K562 (cell line): Measurements from ENCODE around the gene CLIC5. TPM values are rescaled to one million over a fixed set of nuclear protein-coding genes. Genes with fewer than 3 reads are reported as not detected.

ENCODE experiments used
- CBFB ChIP-seq: sonication (generic); formaldehyde crosslinking; IDR thresholded peaks from 2 replicates; pipeline ENCODE4 v1.4.0; 2020; ENCODE audit warnings: mild to moderate bottlenecking, missing genetic modification reagents
- MYBL2 ChIP-seq, 2 experiments: fragments of 450-650 bp in 1 of 2; sonication (generic) in 1 of 2; formaldehyde crosslinking in 1 of 2; IDR thresholded peaks; 2 replicates each; pipeline versions ENCODE4 v1.6.1 to v1.8.1; 2017 to 2022; ENCODE audit warnings: borderline replicate concordance in 1 of 2, inconsistent platforms in 1 of 2, low read depth in 1 of 2, mild to moderate bottlenecking in 1 of 2, missing genetic modification reagents in 1 of 2, moderate library complexity in 1 of 2
- PML ChIP-seq: IDR thresholded peaks from 2 replicates; pipeline ENCODE4 v1.6.1; 2012; ENCODE audit warnings: low read length, inconsistent platforms
- THRAP3 ChIP-seq: fragments of 450-650 bp; IDR thresholded peaks from 2 replicates; pipeline ENCODE4 v1.6.1; 2016; ENCODE audit warnings: mild to moderate bottlenecking, inconsistent platforms, borderline replicate concordance
- polyA plus RNA-seq, 8 experiments: library from polyadenylated mRNA; depleted of rRNA in 4 of 8; stranded (reverse) in 5 of 8; unstranded in 3 of 8; fragments of >200 nt; fragmentation: Nextera tagmentation in 2 of 8; fragmentation: Illumina TruSeq in 1 of 8; extraction: Ambion mirVana in 2 of 8; extraction: Trizol in 1 of 8; gene quantifications; 2 replicates each; pipeline versions ENCODE4 v1.2.1 to v1.2.3, GENCODE V29; 2011 to 2014; ENCODE audit warnings: inconsistent platforms in 1 of 8, missing spikeins in 1 of 8
- total RNA-seq, 7 experiments: library from RNA; depleted of rRNA in 6 of 7; stranded (reverse); fragments of >200 nt in 6 of 7; fragmentation: Illumina TruSeq in 2 of 7; extraction: Trizol in 2 of 7; gene quantifications; 2 replicates each; pipeline versions ENCODE4 v1.2.1 to v1.2.3, GENCODE V29; 2011 to 2021; ENCODE audit warnings: low replicate concordance in 1 of 7
- TF ChIP-seq, protein P1 (sequence below), 2 experiments: fragments of 450-650 bp; IDR thresholded peaks; 2 replicates each; pipeline ENCODE4 v1.6.1; 2018; ENCODE audit warnings: mild to moderate bottlenecking in 2 of 2, low read depth in 1 of 2; ENCODE audit not compliant: partially characterized antibody in 2 of 2
- TF ChIP-seq, protein P2 (sequence below), 3 experiments: fragments of 200-800 bp in 1 of 3; fragments of 250-450 bp in 1 of 3; fragments of 450-650 bp in 1 of 3; sonication (Bioruptor Pico) in 1 of 3; sonication (Bioruptor generic) in 1 of 3; formaldehyde crosslinking in 1 of 3; IDR thresholded peaks; 2 replicates each; pipeline versions ENCODE4 v1.6.1 to v1.8.0; 2016 to 2022; ENCODE audit warnings: mild to moderate bottlenecking in 2 of 3, missing genetic modification characterization in 2 of 3, missing compliant biosample characterization in 1 of 3, moderate library complexity in 1 of 3
- TF ChIP-seq, protein P3 (sequence below): sonication (generic); formaldehyde crosslinking; IDR thresholded peaks from 2 replicates; pipeline ENCODE4 v1.8.0; 2022; ENCODE audit warnings: mild to moderate bottlenecking, missing genetic modification reagents

Gene CLIC5
- total and polyA plus RNA-seq, 9 of the 15 experiments (the other 6 are each of a cell fraction or from before 2014, with no cell fraction given), result 0.31 TPM; not detected in 8

DNA sequence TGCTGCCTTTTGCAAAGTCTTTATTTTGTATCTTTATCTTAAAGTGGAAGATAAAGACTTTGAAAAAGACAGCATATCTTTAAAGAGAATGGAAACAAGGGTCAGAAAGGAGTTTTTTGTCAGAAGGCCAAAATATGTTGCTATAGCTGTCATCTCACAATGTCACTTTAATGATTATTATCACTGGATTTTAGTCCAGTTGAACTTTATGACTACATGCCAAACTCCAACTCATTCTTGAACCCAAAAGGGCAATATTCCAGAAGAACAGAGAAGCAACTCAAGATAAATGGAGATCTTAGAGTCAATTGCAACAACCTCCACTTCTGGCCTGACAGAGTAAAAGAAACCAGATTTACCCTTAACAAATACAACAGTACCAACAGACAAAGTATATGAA is 47.3 kb upstream of the CLIC5 start (continued):
- TF ChIP-seq, protein P1, sequence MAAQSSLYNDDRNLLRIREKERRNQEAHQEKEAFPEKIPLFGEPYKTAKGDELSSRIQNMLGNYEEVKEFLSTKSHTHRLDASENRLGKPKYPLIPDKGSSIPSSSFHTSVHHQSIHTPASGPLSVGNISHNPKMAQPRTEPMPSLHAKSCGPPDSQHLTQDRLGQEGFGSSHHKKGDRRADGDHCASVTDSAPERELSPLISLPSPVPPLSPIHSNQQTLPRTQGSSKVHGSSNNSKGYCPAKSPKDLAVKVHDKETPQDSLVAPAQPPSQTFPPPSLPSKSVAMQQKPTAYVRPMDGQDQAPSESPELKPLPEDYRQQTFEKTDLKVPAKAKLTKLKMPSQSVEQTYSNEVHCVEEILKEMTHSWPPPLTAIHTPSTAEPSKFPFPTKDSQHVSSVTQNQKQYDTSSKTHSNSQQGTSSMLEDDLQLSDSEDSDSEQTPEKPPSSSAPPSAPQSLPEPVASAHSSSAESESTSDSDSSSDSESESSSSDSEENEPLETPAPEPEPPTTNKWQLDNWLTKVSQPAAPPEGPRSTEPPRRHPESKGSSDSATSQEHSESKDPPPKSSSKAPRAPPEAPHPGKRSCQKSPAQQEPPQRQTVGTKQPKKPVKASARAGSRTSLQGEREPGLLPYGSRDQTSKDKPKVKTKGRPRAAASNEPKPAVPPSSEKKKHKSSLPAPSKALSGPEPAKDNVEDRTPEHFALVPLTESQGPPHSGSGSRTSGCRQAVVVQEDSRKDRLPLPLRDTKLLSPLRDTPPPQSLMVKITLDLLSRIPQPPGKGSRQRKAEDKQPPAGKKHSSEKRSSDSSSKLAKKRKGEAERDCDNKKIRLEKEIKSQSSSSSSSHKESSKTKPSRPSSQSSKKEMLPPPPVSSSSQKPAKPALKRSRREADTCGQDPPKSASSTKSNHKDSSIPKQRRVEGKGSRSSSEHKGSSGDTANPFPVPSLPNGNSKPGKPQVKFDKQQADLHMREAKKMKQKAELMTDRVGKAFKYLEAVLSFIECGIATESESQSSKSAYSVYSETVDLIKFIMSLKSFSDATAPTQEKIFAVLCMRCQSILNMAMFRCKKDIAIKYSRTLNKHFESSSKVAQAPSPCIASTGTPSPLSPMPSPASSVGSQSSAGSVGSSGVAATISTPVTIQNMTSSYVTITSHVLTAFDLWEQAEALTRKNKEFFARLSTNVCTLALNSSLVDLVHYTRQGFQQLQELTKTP (IDR thresholded peaks at IDR 0.05; ENCODE audit: low read depth in 1 of 2, partially characterized antibody in 2 of 2), result no peak
- TF ChIP-seq CBFB (CRISPR knock-in tag) (no peak), THRAP3 (no peak), MYBL2 (IDR thresholded peaks at IDR 0.05; ENCODE audit: low read depth) (no peak), MYBL2 (CRISPR knock-in tag; IDR thresholded peaks at IDR 0.05; ENCODE audit: borderline replicate concordance) (no peak), PML (no peak)
- TF ChIP-seq, protein P2, sequence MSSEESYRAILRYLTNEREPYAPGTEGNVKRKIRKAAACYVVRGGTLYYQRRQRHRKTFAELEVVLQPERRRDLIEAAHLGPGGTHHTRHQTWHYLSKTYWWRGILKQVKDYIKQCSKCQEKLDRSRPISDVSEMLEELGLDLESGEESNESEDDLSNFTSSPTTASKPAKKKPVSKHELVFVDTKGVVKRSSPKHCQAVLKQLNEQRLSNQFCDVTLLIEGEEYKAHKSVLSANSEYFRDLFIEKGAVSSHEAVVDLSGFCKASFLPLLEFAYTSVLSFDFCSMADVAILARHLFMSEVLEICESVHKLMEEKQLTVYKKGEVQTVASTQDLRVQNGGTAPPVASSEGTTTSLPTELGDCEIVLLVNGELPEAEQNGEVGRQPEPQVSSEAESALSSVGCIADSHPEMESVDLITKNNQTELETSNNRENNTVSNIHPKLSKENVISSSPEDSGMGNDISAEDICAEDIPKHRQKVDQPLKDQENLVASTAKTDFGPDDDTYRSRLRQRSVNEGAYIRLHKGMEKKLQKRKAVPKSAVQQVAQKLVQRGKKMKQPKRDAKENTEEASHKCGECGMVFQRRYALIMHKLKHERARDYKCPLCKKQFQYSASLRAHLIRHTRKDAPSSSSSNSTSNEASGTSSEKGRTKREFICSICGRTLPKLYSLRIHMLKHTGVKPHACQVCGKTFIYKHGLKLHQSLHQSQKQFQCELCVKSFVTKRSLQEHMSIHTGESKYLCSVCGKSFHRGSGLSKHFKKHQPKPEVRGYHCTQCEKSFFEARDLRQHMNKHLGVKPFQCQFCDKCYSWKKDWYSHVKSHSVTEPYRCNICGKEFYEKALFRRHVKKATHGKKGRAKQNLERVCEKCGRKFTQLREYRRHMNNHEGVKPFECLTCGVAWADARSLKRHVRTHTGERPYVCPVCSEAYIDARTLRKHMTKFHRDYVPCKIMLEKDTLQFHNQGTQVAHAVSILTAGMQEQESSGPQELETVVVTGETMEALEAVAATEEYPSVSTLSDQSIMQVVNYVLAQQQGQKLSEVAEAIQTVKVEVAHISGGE (CRISPR knock-in tag; IDR thresholded peaks at IDR 0.05), result no peak
- TF ChIP-seq, protein P3, sequence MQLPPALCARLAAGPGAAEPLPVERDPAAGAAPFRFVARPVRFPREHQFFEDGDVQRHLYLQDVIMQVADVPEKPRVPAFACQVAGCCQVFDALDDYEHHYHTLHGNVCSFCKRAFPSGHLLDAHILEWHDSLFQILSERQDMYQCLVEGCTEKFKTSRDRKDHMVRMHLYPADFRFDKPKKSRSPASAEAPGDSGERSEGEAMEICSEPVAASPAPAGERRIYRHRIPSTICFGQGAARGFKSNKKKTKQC (CRISPR knock-in tag), result no peak
